Endothelial cell of umbilical vein (primary cell): ENCODE results near the gene SPATA24. TPM values are rescaled to one million over a fixed set of nuclear protein-coding genes. Genes with fewer than 3 reads are reported as not detected.

Source experiments
- polyA plus RNA-seq, 4 experiments: library from polyadenylated mRNA; depleted of rRNA in 3 of 4; stranded (reverse) in 3 of 4; unstranded in 1 of 4; fragments of >200 nt; gene quantifications; 2 replicates each; pipeline versions ENCODE4 v1.2.1 to v1.2.3, GENCODE V29; 2011 to 2012; ENCODE audit warnings: missing spikeins in 1 of 4
- small RNA-seq: library from RNA; depleted of rRNA; stranded (forward); fragments of <200 nt; gene quantifications from one replicate; pipeline ENCODE3, GENCODE V24; 2012; ENCODE audit warnings: low replicate concordance, low read depth; ENCODE audit not compliant: insufficient read depth, insufficient read length
- total RNA-seq: library from RNA; stranded (reverse); gene quantifications from 2 replicates; pipeline ENCODE4 v1.2.3, GENCODE V29; 2021

SPATA24 gene
- total and polyA plus RNA-seq, 2 donors (not counting 3 experiments of a cell fraction or from before 2014, with no cell fraction given): 3.2 to 7.9 TPM

Small RNAs within 50 kb of the gene (small RNA-seq; reads per million reads assigned to genes)
- not detected for gene RNU5B-4P

Other genes with a start within 250 kb of the SPATA24 start
- gene SIL1, start 205.7 kb downstream of the SPATA24 start, total RNA-seq: 35.4 and 47.6 TPM in 2 replicates
- gene SIL1, start 205.7 kb downstream of the SPATA24 start, polyA plus RNA-seq: 67.2 and 110 TPM in 2 replicates
- gene MATR3, start 110.3 kb downstream of the SPATA24 start, total RNA-seq: 158 and 164 TPM in 2 replicates
- 52.7 and 64.0 TPM in 2 replicates for gene MATR3, start 110.3 kb downstream of the SPATA24 start, polyA plus RNA-seq
- gene PAIP2, start 62.2 kb downstream of the SPATA24 start, total RNA-seq: 75.2 and 80.4 TPM in 2 replicates
- 39.1 and 52.1 TPM in 2 replicates for gene PAIP2, start 62.2 kb downstream of the SPATA24 start, polyA plus RNA-seq
- not detected in 2 replicates for gene SLC23A1, start 20.8 kb downstream of the SPATA24 start, total RNA-seq
- gene SLC23A1, start 20.8 kb downstream of the SPATA24 start, polyA plus RNA-seq: not detected in 2 replicates
- gene MZB1, start 14.2 kb downstream of the SPATA24 start, total RNA-seq: not detected in 2 replicates
- gene MZB1, start 14.2 kb downstream of the SPATA24 start, polyA plus RNA-seq: 0.06 TPM in 1 of 2 replicates, not detected in the other
- 1.9 and 2.4 TPM in 2 replicates for gene PROB1, start 9.0 kb downstream of the SPATA24 start, total RNA-seq
- 0.40 and 0.47 TPM in 2 replicates for gene PROB1, start 9.0 kb downstream of the SPATA24 start, polyA plus RNA-seq
- 51.1 and 52.6 TPM in 2 replicates for gene DNAJC18, start 35.4 kb upstream of the SPATA24 start, total RNA-seq
- gene DNAJC18, start 35.4 kb upstream of the SPATA24 start, polyA plus RNA-seq: 23.2 and 26.0 TPM in 2 replicates
- 365 and 377 TPM in 2 replicates for gene ECSCR, start 58.7 kb upstream of the SPATA24 start, total RNA-seq
- gene ECSCR, start 58.7 kb upstream of the SPATA24 start, polyA plus RNA-seq: 1,085 and 1,188 TPM in 2 replicates
- gene SMIM33, start 66.9 kb upstream of the SPATA24 start, total RNA-seq: not detected in 2 replicates
- not detected in 2 replicates for gene SMIM33, start 66.9 kb upstream of the SPATA24 start, polyA plus RNA-seq
- 108 and 127 TPM in 2 replicates for gene STING1, start 78.7 kb upstream of the SPATA24 start, total RNA-seq
- 143 and 185 TPM in 2 replicates for gene STING1, start 78.7 kb upstream of the SPATA24 start, polyA plus RNA-seq
- 156 and 172 TPM in 2 replicates for gene UBE2D2, start 157.2 kb upstream of the SPATA24 start, total RNA-seq
- 45.0 and 50.6 TPM in 2 replicates for gene UBE2D2, start 157.2 kb upstream of the SPATA24 start, polyA plus RNA-seq
- gene CXXC5, start 244.3 kb upstream of the SPATA24 start, total RNA-seq: 2.7 and 5.9 TPM in 2 replicates
- gene CXXC5, start 244.3 kb upstream of the SPATA24 start, polyA plus RNA-seq: 5.5 and 8.2 TPM in 2 replicates